COLO668 (cell line): ENCODE results near the gene ST3GAL6.
"Not testable (repeated sequence)": the region's sequence is repeated elsewhere in the genome, so short reads cannot be mapped to it uniquely, and the experiment has no call there.

Experiments used
- DNase-seq: peaks from one replicate; lab custom pipeline; 2025; ENCODE audit not compliant: unreplicated experiment; lab: John Stamatoyannopoulos, UW

Gene ST3GAL6

GRCh38 chr3:98799479-98799878 lies 36.3 kb downstream of the ST3GAL6 start:
- no peak for DNase-seq

GRCh38 chr3:98800401-98800800 lies 37.3 kb downstream of the ST3GAL6 start:
- DNase-seq: no peak

- no peak for DNase-seq
Observed at GRCh38 chr3:98801043-98801747, 38.1 kb downstream of the ST3GAL6 start.

- DNase-seq: no peak
Observed at GRCh38 chr3:98805571-98805970, 42.4 kb downstream of the ST3GAL6 start.

GRCh38 chr3:98806521-98806920 lies 43.4 kb downstream of the ST3GAL6 start:
- no peak for DNase-seq

GRCh38 chr3:98807011-98807410 lies 43.9 kb downstream of the ST3GAL6 start:
- DNase-seq: no peak

GRCh38 chr3:98807561-98807960 lies 44.4 kb downstream of the ST3GAL6 start:
- DNase-seq: no peak

GRCh38 chr3:98808071-98808470 lies 44.9 kb downstream of the ST3GAL6 start:
- no peak for DNase-seq

- DNase-seq: no peak
Observed at GRCh38 chr3:98809557-98809956, 46.4 kb downstream of the ST3GAL6 start.

- no peak for DNase-seq
Observed at GRCh38 chr3:98811048-98811447, 47.9 kb downstream of the ST3GAL6 start.

GRCh38 chr3:98812851-98813374 lies 49.8 kb downstream of the ST3GAL6 start:
- DNase-seq: no peak

- DNase-seq: no peak
Observed at GRCh38 chr3:98814817-98815420, 51.8 kb downstream of the ST3GAL6 start.

GRCh38 chr3:98817547-98818041 lies 54.5 kb downstream of the ST3GAL6 start:
- no peak for DNase-seq

- DNase-seq: no peak
Observed at GRCh38 chr3:98821063-98821462, 57.9 kb downstream of the ST3GAL6 start.

- no peak for DNase-seq
Observed at GRCh38 chr3:98823791-98824190, 60.7 kb downstream of the ST3GAL6 start.

- DNase-seq: no peak
Observed at GRCh38 chr3:98824256-98824655, 61.1 kb downstream of the ST3GAL6 start.

- DNase-seq: no peak
Observed at GRCh38 chr3:98826126-98826525, 63.0 kb downstream of the ST3GAL6 start.

- DNase-seq: no peak
Observed at GRCh38 chr3:98827221-98827920, 64.2 kb downstream of the ST3GAL6 start.

- no peak for DNase-seq
Observed at GRCh38 chr3:98829246-98829832, 66.2 kb downstream of the ST3GAL6 start.

GRCh38 chr3:98831060-98831459 lies 67.9 kb downstream of the ST3GAL6 start:
- DNase-seq: not testable (repeated sequence)

GRCh38 chr3:98839846-98840245 lies 76.7 kb downstream of the ST3GAL6 start:
- DNase-seq: no peak
